ENCODE data around the gene MYL2.

MYL2 gene

GRCh38 chr12:110888256-110888991 is 32.0 kb downstream of the MYL2 start:
- no peak for DNase-seq

- DNase-seq = no peak
Measured at GRCh38 chr12:110885152-110885840, 35.1 kb downstream of the MYL2 start.

- DNase-seq = no peak
Measured at GRCh38 chr12:110883251-110883650, 37.1 kb downstream of the MYL2 start.

GRCh38 chr12:110880651-110881050 is 39.7 kb downstream of the MYL2 start:
- DNase-seq = no peak

GRCh38 chr12:110874781-110875180 is 45.6 kb downstream of the MYL2 start:
- DNase-seq = no peak

- DNase-seq = no peak
Measured at GRCh38 chr12:110874351-110874750, 46.0 kb downstream of the MYL2 start.

GRCh38 chr12:110872100-110872499 is 48.3 kb downstream of the MYL2 start:
- no peak for DNase-seq

- no peak for DNase-seq
Measured at GRCh38 chr12:110869803-110870202, 50.6 kb downstream of the MYL2 start.

GRCh38 chr12:110869026-110869425 is 51.4 kb downstream of the MYL2 start:
- DNase-seq = no peak

- no peak for DNase-seq
Measured at GRCh38 chr12:110865521-110865920, 54.9 kb downstream of the MYL2 start.

GRCh38 chr12:110863161-110863560 is 57.2 kb downstream of the MYL2 start:
- DNase-seq = no peak

- no peak for DNase-seq
Measured at GRCh38 chr12:110862329-110862728, 58.0 kb downstream of the MYL2 start.

- DNase-seq = no peak
Measured at GRCh38 chr12:110861729-110862128, 58.6 kb downstream of the MYL2 start.

All from DMS 273 treated with DMSO at 0.1 percent for 48 hours (cell line).